ENCODE data around the gene AGTR1.
"Not testable (repeated sequence)": the region's sequence is repeated elsewhere in the genome, so short reads cannot be mapped to it uniquely, and the experiment has no call there.

The AGTR1 gene

DNA sequence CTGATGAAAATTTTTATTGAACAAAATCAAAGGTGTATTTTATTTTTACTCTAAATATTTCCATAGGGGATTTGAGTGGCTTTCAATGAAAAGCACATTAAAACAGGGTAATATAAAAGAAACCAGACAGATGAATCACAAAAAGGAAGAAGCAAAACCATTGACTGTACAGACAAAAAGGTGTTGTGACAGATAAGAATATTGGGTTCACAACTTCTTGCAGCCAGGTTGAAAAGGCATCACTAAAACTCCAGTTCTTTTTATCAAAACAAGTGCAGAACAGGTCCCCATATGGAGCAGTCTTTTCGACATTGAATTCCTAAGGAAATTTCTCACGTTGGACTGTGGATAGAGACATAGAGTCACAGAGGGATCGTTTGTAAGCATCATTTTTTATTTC is 53.8 kb downstream of the AGTR1 start:
- in situ Hi-C loops (cut with MboI; ENCODE audit: low sequenced_read_pairs, unreplicated experiment): no loop called here
- TF ChIP-seq, protein P1, sequence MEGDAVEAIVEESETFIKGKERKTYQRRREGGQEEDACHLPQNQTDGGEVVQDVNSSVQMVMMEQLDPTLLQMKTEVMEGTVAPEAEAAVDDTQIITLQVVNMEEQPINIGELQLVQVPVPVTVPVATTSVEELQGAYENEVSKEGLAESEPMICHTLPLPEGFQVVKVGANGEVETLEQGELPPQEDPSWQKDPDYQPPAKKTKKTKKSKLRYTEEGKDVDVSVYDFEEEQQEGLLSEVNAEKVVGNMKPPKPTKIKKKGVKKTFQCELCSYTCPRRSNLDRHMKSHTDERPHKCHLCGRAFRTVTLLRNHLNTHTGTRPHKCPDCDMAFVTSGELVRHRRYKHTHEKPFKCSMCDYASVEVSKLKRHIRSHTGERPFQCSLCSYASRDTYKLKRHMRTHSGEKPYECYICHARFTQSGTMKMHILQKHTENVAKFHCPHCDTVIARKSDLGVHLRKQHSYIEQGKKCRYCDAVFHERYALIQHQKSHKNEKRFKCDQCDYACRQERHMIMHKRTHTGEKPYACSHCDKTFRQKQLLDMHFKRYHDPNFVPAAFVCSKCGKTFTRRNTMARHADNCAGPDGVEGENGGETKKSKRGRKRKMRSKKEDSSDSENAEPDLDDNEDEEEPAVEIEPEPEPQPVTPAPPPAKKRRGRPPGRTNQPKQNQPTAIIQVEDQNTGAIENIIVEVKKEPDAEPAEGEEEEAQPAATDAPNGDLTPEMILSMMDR (IDR thresholded peaks at IDR 0.05; ENCODE audit: borderline replicate concordance, control extremely low read depth, extremely low read depth, insufficient read depth, missing control alignments): no peak
- DNase-seq (ENCODE audit: low spot score): no peak

DNA sequence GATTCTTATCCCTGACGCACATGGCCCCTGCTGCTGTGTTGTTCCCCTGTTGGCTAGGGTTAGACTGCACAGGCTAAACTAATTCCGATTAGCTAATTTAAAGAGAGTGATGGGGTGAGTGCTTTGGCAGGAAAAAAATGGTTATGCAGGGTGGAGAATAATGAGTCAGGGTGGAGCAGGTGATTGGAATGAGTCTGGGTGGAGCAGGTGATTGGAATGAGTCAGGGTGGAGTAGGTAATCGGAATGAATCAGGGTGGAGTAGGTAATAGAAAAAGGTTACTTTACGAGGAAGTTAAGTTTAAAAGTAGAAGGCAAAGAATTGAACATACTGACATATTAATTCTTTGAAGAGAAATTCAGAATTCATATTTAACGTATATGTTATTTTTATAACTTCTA is 55.7 kb downstream of the AGTR1 start:
- in situ Hi-C loops (cut with MboI; ENCODE audit: low sequenced_read_pairs, unreplicated experiment); DNase-seq (ENCODE audit: low spot score): not testable (repeated sequence)

- in situ Hi-C loops (cut with MboI; ENCODE audit: low sequenced_read_pairs, unreplicated experiment): no loop called here
- DNase-seq (ENCODE audit: low spot score): no peak
- TF ChIP-seq, protein P1 (IDR thresholded peaks at IDR 0.05; ENCODE audit: borderline replicate concordance, control extremely low read depth, extremely low read depth, insufficient read depth, missing control alignments): no peak
Measured at GRCh38 chr3:148755570-148755969, 57.9 kb downstream of the AGTR1 start.

- in situ Hi-C loops (cut with MboI; ENCODE audit: low sequenced_read_pairs, unreplicated experiment): no loop called here
- no peak for DNase-seq (ENCODE audit: low spot score)
- TF ChIP-seq, protein P1 (IDR thresholded peaks at IDR 0.05; ENCODE audit: borderline replicate concordance, control extremely low read depth, extremely low read depth, insufficient read depth, missing control alignments): no peak
Measured at GRCh38 chr3:148756311-148756710, 58.6 kb downstream of the AGTR1 start.

- no peak for DNase-seq (ENCODE audit: low spot score)
- TF ChIP-seq, protein P1 (IDR thresholded peaks at IDR 0.05; ENCODE audit: borderline replicate concordance, control extremely low read depth, extremely low read depth, insufficient read depth, missing control alignments): no peak
- in situ Hi-C loops (cut with MboI; ENCODE audit: low sequenced_read_pairs, unreplicated experiment): no loop called here
Measured at GRCh38 chr3:148757238-148758215, 59.8 kb downstream of the AGTR1 start.

DNA sequence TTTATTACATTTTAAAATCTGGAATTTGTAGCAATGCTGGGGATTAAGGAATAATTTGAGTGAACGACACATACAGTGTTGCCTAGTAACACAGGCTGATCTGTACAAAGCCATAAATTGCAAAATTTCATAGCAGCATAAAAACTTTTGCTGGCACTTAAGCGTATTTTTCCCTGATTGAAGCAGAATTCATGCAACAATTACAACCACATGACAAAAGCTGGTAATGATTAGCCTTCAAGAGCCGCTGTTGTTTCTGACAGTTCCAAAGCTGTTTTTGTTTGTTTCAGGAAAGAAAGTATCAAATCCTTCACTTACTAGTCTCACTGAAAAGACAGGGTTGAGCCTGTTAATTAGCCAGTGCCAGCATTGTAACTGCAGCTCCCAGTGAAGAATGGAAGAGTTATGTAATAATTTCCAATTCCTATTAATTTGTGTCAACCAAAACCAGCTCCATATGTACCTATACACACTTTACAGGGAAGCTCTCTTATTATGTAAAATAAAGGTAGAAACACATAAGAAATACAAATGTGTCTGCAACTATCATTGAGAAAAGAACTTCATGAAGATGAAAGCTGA is 60.7 kb downstream of the AGTR1 start:
- TF ChIP-seq, protein P1 (IDR thresholded peaks at IDR 0.05; ENCODE audit: borderline replicate concordance, control extremely low read depth, extremely low read depth, insufficient read depth, missing control alignments): no peak
- in situ Hi-C loops (cut with MboI; ENCODE audit: low sequenced_read_pairs, unreplicated experiment): no loop called here
- no peak for DNase-seq (ENCODE audit: low spot score)

GRCh38 chr3:148759430-148759829 is 61.7 kb downstream of the AGTR1 start:
- in situ Hi-C loops (cut with MboI; ENCODE audit: low sequenced_read_pairs, unreplicated experiment): no loop called here
- TF ChIP-seq, protein P1 (IDR thresholded peaks at IDR 0.05; ENCODE audit: borderline replicate concordance, control extremely low read depth, extremely low read depth, insufficient read depth, missing control alignments): no peak
- no peak for DNase-seq (ENCODE audit: low spot score)

Measured in GM13976 (cell line).